IMR-90 (cell line): ENCODE data around the gene DUSP8. TPM values are rescaled to one million over a fixed set of nuclear protein-coding genes. Genes with fewer than 3 reads are reported as not detected.

Experiments
- ATAC-seq: fragments of 200-7000 bp; cut with Tn5 transposase; 2 replicates; pipeline ENCODE4 v1.9.1; 2020; ENCODE audit warnings: low read depth, mild to moderate bottlenecking, moderate library complexity
- BruUV-seq: library from RNA; stranded (reverse); fragments of 400-500 nt; replicated peaks from 2 replicates; lab custom pipeline; 2021; lab: Mats Ljungman, UMichigan
- CTCF ChIA-PET: fragments of 300-600 bp; formaldehyde crosslinking; extraction: SDS; loops from one replicate; lab custom pipeline; 2021; ENCODE audit warnings: antibody characterized with exemption; lab: Yijun Ruan, JAX
- POLR2A ChIA-PET: fragments of 300-600 bp; sonication (Branson Sonifier 250); formaldehyde crosslinking; loops from one replicate; lab custom pipeline; 2022; ENCODE audit warnings: antibody characterized with exemption; ENCODE audit not compliant: unreplicated experiment; lab: Charles Lee
- DNase-seq: peaks from one replicate; pipeline ENCODE4 v3.0.0; 2013
- H2AFZ ChIP-seq: replicated peaks from 2 replicates; pipeline ENCODE3; 2013; ENCODE audit warnings: low read length, mild to moderate bottlenecking; ENCODE audit not compliant: poor library complexity
- H2AK5ac ChIP-seq: 2 replicates; pipeline ENCODE4 v1.6.1; 2013; ENCODE audit warnings: low read depth, low read length, inconsistent platforms
- H2AK9ac ChIP-seq: replicated peaks from 2 replicates; pipeline ENCODE3; 2013; ENCODE audit warnings: mild to moderate bottlenecking, low read depth, low read length, moderate library complexity; ENCODE audit not compliant: poor library complexity
- H2BK120ac ChIP-seq: 2 replicates; pipeline ENCODE4 v1.6.1; 2013; ENCODE audit warnings: low read depth, low read length, inconsistent platforms
- H2BK15ac ChIP-seq: 3 replicates; pipeline ENCODE4 v1.6.1; 2013; ENCODE audit warnings: low read depth, low read length, inconsistent platforms
- H2BK20ac ChIP-seq: 2 replicates; pipeline ENCODE4 v1.6.1; 2013; ENCODE audit warnings: low read depth, mild to moderate bottlenecking, inconsistent platforms, low read length, moderate library complexity
- H2BK5ac ChIP-seq: 2 replicates; pipeline ENCODE4 v1.6.1; 2013; ENCODE audit warnings: mild to moderate bottlenecking, low read depth, low read length, inconsistent platforms; ENCODE audit not compliant: poor library complexity, severe bottlenecking
- H3K14ac ChIP-seq: replicated peaks from 2 replicates; pipeline ENCODE4 v1.6.1; 2013; ENCODE audit warnings: low read depth, low read length, inconsistent platforms
- H3K18ac ChIP-seq: 2 replicates; pipeline ENCODE4 v1.6.1; 2013; ENCODE audit warnings: low read depth, low read length, control low read depth
- H3K23ac ChIP-seq: 2 replicates; pipeline ENCODE4 v1.6.1; 2013; ENCODE audit warnings: low read depth, low read length, inconsistent platforms
- H3K27ac ChIP-seq: 2 replicates; pipeline ENCODE4 v1.5.1; 2013; ENCODE audit warnings: mild to moderate bottlenecking, control low read depth, low read length; ENCODE audit not compliant: insufficient read depth
- H3K27me3 ChIP-seq: 2 replicates; pipeline ENCODE4 v1.6.1; 2013; ENCODE audit warnings: low read length; ENCODE audit not compliant: control insufficient read depth, insufficient read depth
- H3K36me3 ChIP-seq: 2 replicates; pipeline ENCODE4 v1.6.1; 2013; ENCODE audit warnings: low read length, mixed read lengths; ENCODE audit not compliant: control insufficient read depth, insufficient read depth
- H3K4ac ChIP-seq: 2 replicates; pipeline ENCODE4 v1.6.1; 2013; ENCODE audit warnings: low read depth, low read length, inconsistent platforms
- H3K4me1 ChIP-seq: 2 replicates; pipeline ENCODE4 v1.6.1; 2013; ENCODE audit warnings: low read length, mixed read lengths; ENCODE audit not compliant: control insufficient read depth, insufficient read depth
- H3K4me2 ChIP-seq: 2 replicates; pipeline ENCODE4 v1.6.1; 2013; ENCODE audit warnings: low read depth, mild to moderate bottlenecking, control low read depth, low read length, moderate library complexity
- H3K4me3 ChIP-seq: 2 replicates; pipeline ENCODE4 v1.5.1; 2013; ENCODE audit warnings: low read depth, mild to moderate bottlenecking, control low read depth, low read length, moderate library complexity; ENCODE audit not compliant: insufficient read depth
- H3K56ac ChIP-seq: 2 replicates; pipeline ENCODE4 v1.6.1; 2013; ENCODE audit warnings: low read length, inconsistent platforms; ENCODE audit not compliant: insufficient read depth; ENCODE audit errors: extremely low read depth
- H3K79me1 ChIP-seq, 2 experiments: 2 replicates each; pipeline ENCODE4 v1.6.1; 2013; ENCODE audit warnings: low read length in 2 of 2, inconsistent platforms in 1 of 2, low read depth in 1 of 2
- H3K9ac ChIP-seq: 2 replicates; pipeline ENCODE4 v1.6.1; 2013; ENCODE audit warnings: low read depth, low read length, control low read depth
- H3K9me1 ChIP-seq: 2 replicates; pipeline ENCODE4 v1.6.1; 2013; ENCODE audit warnings: low read length, inconsistent platforms; ENCODE audit not compliant: insufficient read depth
- H3K9me3 ChIP-seq: 2 replicates; pipeline ENCODE4 v1.6.1; 2013; ENCODE audit warnings: low read length; ENCODE audit not compliant: control insufficient read depth, insufficient read depth
- H4K20me1 ChIP-seq: 2 replicates; pipeline ENCODE4 v1.6.1; 2013; ENCODE audit warnings: low read length, inconsistent platforms; ENCODE audit not compliant: insufficient read depth
- H4K5ac ChIP-seq: 2 replicates; pipeline ENCODE4 v1.6.1; 2013; ENCODE audit warnings: mild to moderate bottlenecking, low read depth, low read length, control low read depth
- H4K8ac ChIP-seq, 2 experiments: 2 replicates each; pipeline ENCODE4 v1.6.1; 2013; ENCODE audit warnings: low read depth in 2 of 2, low read length in 2 of 2, control low read depth in 1 of 2, inconsistent platforms in 1 of 2
- H4K91ac ChIP-seq: 2 replicates; pipeline ENCODE4 v1.6.1; 2013; ENCODE audit warnings: low read depth, low read length, inconsistent platforms; ENCODE audit not compliant: insufficient read depth
- BHLHE40 ChIP-seq: fragments of 150-350 bp; IDR thresholded peaks from 2 replicates; pipeline ENCODE4 v1.6.1; 2016; ENCODE audit warnings: mild to moderate bottlenecking, low read depth, low read length
- CEBPB ChIP-seq: IDR thresholded peaks from 2 replicates; pipeline ENCODE4 v1.6.1; 2012; ENCODE audit warnings: low read depth, low read length, improper control_type of control experiment
- CHD1 ChIP-seq: IDR thresholded peaks from 2 replicates; pipeline ENCODE4 v1.6.1; 2012; ENCODE audit warnings: low read depth, low read length, improper control_type of control experiment
- CTCF ChIP-seq: conservative IDR thresholded peaks from 2 replicates; pipeline ENCODE4 v1.5.1; 2012; ENCODE audit warnings: mild to moderate bottlenecking, low read depth, low read length, improper control_type of control experiment
- ELK1 ChIP-seq: fragments of 150-350 bp; IDR thresholded peaks from 2 replicates; pipeline ENCODE4 v1.6.1; 2016; ENCODE audit warnings: low read depth, mild to moderate bottlenecking, low read length, moderate library complexity, borderline replicate concordance
- MXI1 ChIP-seq: IDR thresholded peaks from 2 replicates; pipeline ENCODE4 v1.6.1; 2012; ENCODE audit warnings: low read depth, mild to moderate bottlenecking, low read length, moderate library complexity, borderline replicate concordance
- NFE2L2 ChIP-seq: fragments of 150-350 bp; IDR thresholded peaks from 2 replicates; pipeline ENCODE4 v1.6.1; 2016; ENCODE audit warnings: low read depth, mild to moderate bottlenecking, low read length
- POLR2A ChIP-seq: IDR thresholded peaks from 2 replicates; pipeline ENCODE4 v1.6.1; 2012; ENCODE audit warnings: mild to moderate bottlenecking, low read depth, low read length
- RAD21 ChIP-seq: IDR thresholded peaks from 2 replicates; pipeline ENCODE4 v1.6.1; 2012; ENCODE audit warnings: low read length, improper control_type of control experiment
- RCOR1 ChIP-seq: IDR thresholded peaks from 2 replicates; pipeline ENCODE4 v1.6.1; 2012; ENCODE audit warnings: mild to moderate bottlenecking, low read length, improper control_type of control experiment; ENCODE audit not compliant: insufficient replicate concordance
- RFX5 ChIP-seq: IDR thresholded peaks from 2 replicates; pipeline ENCODE4 v1.8.0; 2012; ENCODE audit warnings: low read depth, mild to moderate bottlenecking, low read length, moderate library complexity
- SMC3 ChIP-seq: fragments of 150-350 bp; IDR thresholded peaks from 2 replicates; pipeline ENCODE4 v1.6.1; 2016; ENCODE audit warnings: low read depth, mild to moderate bottlenecking, antibody characterized with exemption, low read length, moderate library complexity
- USF2 ChIP-seq: fragments of 150-350 bp; IDR thresholded peaks from 2 replicates; pipeline ENCODE4 v1.6.1; 2017; ENCODE audit warnings: mild to moderate bottlenecking, antibody characterized with exemption, low read length, low read depth
- WGBS, 2 experiments: methylation state at CpG; one replicate each; pipeline versions ENCODE4 v1.1.5 to v1.1.7; 2013; ENCODE audit warnings: missing lambda C conversion rate in 2 of 2; ENCODE audit not compliant: insufficient read length in 1 of 2; ENCODE audit errors: extremely low coverage in 2 of 2; 5-methylcytosine and 5-hydroxymethylcytosine counted together
- dilution Hi-C: fragments of 300-500 bp; cut with HindIII; formaldehyde crosslinking; loops from one replicate; pipeline ENCODE4 v1.14.3; 2018; ENCODE audit warnings: low sequenced_read_pairs; ENCODE audit not compliant: unreplicated experiment
- in situ Hi-C: fragments of 300-500 bp; cut with MboI; formaldehyde crosslinking; loops from 3 replicates; pipeline ENCODE4 v1.14.3; 2019; ENCODE audit warnings: low sequenced_read_pairs, inconsistent platforms, mixed read lengths
- intact Hi-C: fragments of 100-400 bp; cut with micrococcal nuclease; formaldehyde crosslinking; loops from 2 replicates; pipeline ENCODE4 v1.10.0; 2022
- polyA plus RNA-seq, 3 experiments: library from polyadenylated mRNA; depleted of rRNA; stranded (reverse); fragments of >200 nt; gene quantifications; 2 replicates each; pipeline ENCODE4 v1.2.3, GENCODE V29; 2012; ENCODE audit warnings: low replicate concordance in 1 of 3
- total RNA-seq: library from RNA; depleted of rRNA; stranded (reverse); fragments of >200 nt; gene quantifications from 2 replicates; pipeline ENCODE4 v1.2.3, GENCODE V29; 2012

Gene DUSP8
- total and polyA plus RNA-seq, 2 of the 4 experiments (the other 2 are of a cell fraction), result 0.72 to 4.2 TPM

- no peak overlapping the region for H3K18ac ChIP-seq
- no peaks in the 10 kb centered on the region for H4K20me1 ChIP-seq
- no peak for ATAC-seq
- H3K36me3 ChIP-seq, result no peaks in the 10 kb centered on the region
- in situ Hi-C loops (no loop called here), intact Hi-C loops (no loop called here), dilution Hi-C loops (no loop called here)
- no peak overlapping the region for H2AK5ac ChIP-seq
- no peak overlapping the region for H4K91ac ChIP-seq
- TF ChIP-seq BHLHE40 (no peak), CTCF (no peak), RFX5 (no peak), CEBPB (no peak), USF2 (no peak), POLR2A (no peak), MXI1 (no peak), RCOR1 (no peak), RAD21 (no peak), SMC3 (no peak), ELK1 (no peak), NFE2L2 (no peak), CHD1 (no peak)
- WGBS, 2 experiments, result no CpG with 5 or more reads among the region's 6 CpGs
- DNase-seq, result no peak
- H4K5ac ChIP-seq, result no peak overlapping the region
- no peaks in the 10 kb centered on the region for H3K4me1 ChIP-seq
- POLR2A ChIA-PET, result no interaction called here
- peaks cover 40% of the 10 kb centered on the region for H3K27me3 ChIP-seq
- H2BK15ac ChIP-seq, result no peak overlapping the region
- H2BK120ac ChIP-seq, result no peak overlapping the region
- no peak overlapping the region for H2BK20ac ChIP-seq
- no peaks in the 10 kb centered on the region for H3K9me1 ChIP-seq
- H3K56ac ChIP-seq, result no peak overlapping the region
- H4K8ac ChIP-seq, result no peak overlapping the region
- no peak overlapping the region for H2AFZ ChIP-seq
- no peak overlapping the region for H3K14ac ChIP-seq
- H3K79me1 ChIP-seq, result no peaks in the 10 kb centered on the region
- no peaks in the 10 kb centered on the region for H3K9me3 ChIP-seq
- BruUV-seq, result no TSS peak
- CTCF ChIA-PET, result no interaction called here
- H3K27ac ChIP-seq, result no peak overlapping the region
- H2BK5ac ChIP-seq, result no peak overlapping the region
- no peak overlapping the region for H3K4ac ChIP-seq
- H3K4me2 ChIP-seq, result no peak overlapping the region
- H3K23ac ChIP-seq, result no peak overlapping the region
- no peak overlapping the region for H3K4me3 ChIP-seq
- H2AK9ac ChIP-seq, result no peak overlapping the region
- no peak overlapping the region for H3K9ac ChIP-seq
Measured at GRCh38 chr11:1598816-1599215, 26.7 kb upstream of the DUSP8 start.
